SK-MEL-5 (cell line): ENCODE data around the gene SCAANT1. TPM values are rescaled to one million over a fixed set of nuclear protein-coding genes. Genes with fewer than 3 reads are reported as not detected.

Experiments
- DNase-seq: peaks from one replicate; pipeline ENCODE4 v3.0.0-alpha.2; 2016; ENCODE audit warnings: low read depth, low spot score
- in situ Hi-C: cut with HindIII; loops from 2 replicates; pipeline ENCODE4 v1.10.0; 2016; ENCODE audit warnings: low sequenced_read_pairs, high pct_unique_total_duplicates, low pct_unique_long_range_greater_than_20kb
- small RNA-seq, 2 experiments: library from RNA; depleted of rRNA; stranded (forward); fragments of <200 nt; gene quantifications; one replicate each; pipeline ENCODE3, GENCODE V24; 2014
- total RNA-seq: library from RNA; depleted of rRNA; stranded (reverse); fragments of >200 nt; shearing (Covaris generic); gene quantifications from 2 replicates; pipeline ENCODE4 v1.2.3, GENCODE V29; 2014; rRNA removed

SCAANT1 gene
- total RNA-seq, 1 experiment from 2014 or later, result not detected

- no peak for DNase-seq
- in situ Hi-C loops, result no loop called here
These were observed 35.9 kb downstream of the SCAANT1 start for GRCh38 chr3:63876260-63876659.

DNA sequence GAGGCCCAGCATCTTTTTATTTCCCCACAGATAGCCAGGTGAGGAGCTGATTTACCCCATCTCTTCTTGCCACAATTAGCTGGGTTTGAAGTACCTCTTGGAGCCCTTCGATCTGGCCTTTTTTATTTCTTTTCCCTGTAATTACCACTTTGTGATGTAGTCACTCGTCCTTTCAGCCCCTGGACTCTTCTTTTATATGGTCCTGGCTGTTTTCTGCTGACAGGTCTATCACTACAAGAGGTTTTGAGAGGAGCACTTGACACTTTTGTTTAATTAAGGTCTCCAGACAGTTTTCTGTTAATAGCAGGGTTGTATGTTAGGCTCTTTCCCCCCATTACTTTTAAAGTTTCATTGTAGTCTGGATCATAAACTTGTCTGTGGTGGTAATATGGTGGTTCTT, 36.7 kb downstream of the SCAANT1 start:
- DNase-seq, result no peak
- in situ Hi-C loops, result no loop called here

GRCh38 chr3:63874769-63875168, 37.4 kb downstream of the SCAANT1 start:
- in situ Hi-C loops, result no loop called here
- DNase-seq, result peak; percentile 38

GRCh38 chr3:63872135-63872924, 39.9 kb downstream of the SCAANT1 start:
- in situ Hi-C loops, result no loop called here
- DNase-seq, result no peak

DNA sequence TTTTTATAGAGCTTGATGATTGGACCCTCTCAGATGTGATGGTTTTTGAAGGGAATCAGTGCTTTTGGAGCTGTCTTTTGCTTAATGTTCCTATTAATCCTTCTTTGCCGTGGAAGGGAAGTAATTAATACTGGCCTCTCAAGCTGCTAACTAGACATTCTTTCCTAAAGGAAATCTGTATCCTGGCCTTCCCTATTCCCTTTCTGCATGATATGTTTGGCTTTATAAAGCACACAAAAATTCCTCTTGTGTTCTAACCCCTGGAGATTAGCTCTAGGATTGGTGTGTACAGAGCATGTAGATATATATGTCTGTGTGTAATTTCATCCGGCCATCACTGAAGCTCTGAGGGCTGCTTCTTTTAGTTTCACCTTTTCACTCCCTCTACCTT, 41.6 kb downstream of the SCAANT1 start:
- in situ Hi-C loops, result no loop called here
- DNase-seq, result no peak

- DNase-seq, result no peak
- in situ Hi-C loops, result no loop called here
These were observed 42.1 kb downstream of the SCAANT1 start for GRCh38 chr3:63869940-63870614.

- in situ Hi-C loops, result no loop called here
- no peak for DNase-seq
These were observed 45.0 kb downstream of the SCAANT1 start for GRCh38 chr3:63867225-63867624.

GRCh38 chr3:63864965-63865327, 47.2 kb downstream of the SCAANT1 start:
- no peak for DNase-seq
- in situ Hi-C loops, result no loop called here

- DNase-seq, result no peak
- in situ Hi-C loops, result no loop called here
These were observed 47.9 kb downstream of the SCAANT1 start for GRCh38 chr3:63864008-63864964.

DNA sequence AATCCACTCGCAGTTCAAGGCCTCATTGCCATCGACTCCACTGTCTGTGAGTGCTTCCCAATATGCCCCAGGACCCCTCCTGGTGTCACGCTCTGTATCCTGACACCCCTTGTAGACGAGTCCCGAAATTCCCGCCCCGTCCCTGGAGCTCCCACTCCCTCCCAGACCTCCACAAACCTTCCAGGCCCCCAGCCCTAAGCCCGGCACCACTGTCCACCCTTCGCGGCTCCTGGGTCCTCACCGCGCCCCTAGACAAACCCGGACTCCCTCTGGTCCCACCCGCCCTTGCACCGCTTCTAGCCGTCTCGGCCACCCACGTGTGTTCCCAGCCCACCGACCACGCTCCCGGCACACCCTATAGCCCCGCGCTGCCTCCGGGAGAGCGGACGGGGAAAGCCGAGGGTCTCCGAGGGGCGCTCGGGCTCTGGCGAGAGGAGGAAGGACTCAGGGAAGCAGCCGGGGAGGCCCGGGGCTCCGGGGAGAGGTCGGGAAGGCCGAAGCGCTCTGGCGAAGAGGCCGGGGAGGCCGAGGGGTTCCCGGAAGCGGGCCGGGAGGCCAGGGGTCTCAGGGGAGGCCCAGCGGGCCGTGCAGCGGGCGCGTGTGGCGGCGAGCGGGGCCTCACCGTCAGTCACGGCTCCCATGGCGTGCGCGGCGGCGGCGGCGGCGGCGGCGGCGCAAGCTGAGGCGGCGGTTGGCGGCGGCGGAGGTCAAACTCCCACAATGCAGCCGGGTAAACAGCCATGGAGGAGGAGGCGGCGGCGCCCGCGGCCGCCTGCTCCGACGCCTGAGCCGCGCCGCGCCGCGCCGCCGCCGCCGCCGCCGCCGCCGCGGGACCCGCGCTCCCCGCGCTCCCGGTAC, 48.8 kb downstream of the SCAANT1 start, which contains the start of the genes ATXN7 and THOC7:
Gene ATXN7, plus strand, starts transcription at position 718 of the 858 bp plus-strand sequence. CDS start 48,732 bp downstream, outside the sequence.
Gene THOC7, minus strand, starts transcription at position 656 of the 858 bp plus-strand sequence. Its CDS starts 15 bp downstream, at position 641.
- in situ Hi-C loops, result no loop called here
- DNase-seq, result peak; percentile 68

DNA sequence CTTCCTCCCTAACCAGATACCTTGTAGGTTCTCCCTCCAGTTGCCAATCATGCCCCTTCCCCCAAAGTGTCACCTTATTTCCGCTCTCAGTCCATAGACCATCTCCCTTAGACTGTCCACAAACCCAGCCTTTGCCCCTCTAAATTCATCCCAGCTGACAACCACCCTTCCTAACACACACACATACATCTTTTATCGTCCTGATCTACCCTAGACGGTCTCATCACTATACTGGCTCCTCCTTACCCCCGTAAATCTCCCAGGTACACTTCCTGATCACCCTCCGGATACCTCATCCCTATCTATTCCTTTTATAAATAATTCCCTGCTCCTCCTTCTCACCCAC, 49.4 kb downstream of the SCAANT1 start:
- in situ Hi-C loops, result no loop called here
- DNase-seq, result no peak

Small RNA genes within 50 kb of the gene (small RNA-seq; reads per million reads assigned to genes)
- 0 reads per million in 2 experiments for gene SCAANT1

Other genes starting within 250 kb of the SCAANT1 start
- gene C3orf49, start 93.1 kb downstream of the SCAANT1 start, total RNA-seq, result not detected in 2 replicates
- 105 and 109 TPM in 2 replicates for gene THOC7, start 48.6 kb downstream of the SCAANT1 start, total RNA-seq
- 5.8 and 6.4 TPM in 2 replicates for gene ATXN7, start 48.5 kb downstream of the SCAANT1 start, total RNA-seq
- 108 and 129 TPM in 2 replicates for gene PSMD6, start 111.1 kb upstream of the SCAANT1 start, total RNA-seq